Measurements from ENCODE around the gene ITGB4. TPM values are rescaled to one million over a fixed set of nuclear protein-coding genes. Genes with fewer than 3 reads are reported as not detected.

ITGB4 gene
- polyA plus RNA-seq, 2 of the 4 experiments (the other 2 are of a cell fraction): 20.6 to 37.4 TPM

- ChIA-PET CTCF (interaction anchor here (1.1 to 43.5 kb wide), 4 partner anchors 9 to 95 kb away, joined by 3 to 1931 read pairs (median 138); partner anchors contain the start of genes RECQL5, SAP30BP and SMIM5), POLR2A (interaction anchor here (0.6 to 2.2 kb wide), 2 partner anchors 19 to 41 kb away, joined by 4 to 7 read pairs; no protein-coding TSS in a partner anchor)
- 95% methylated on average over 7 of the region's 7 CpGs for WGBS (ENCODE audit: missing lambda C conversion rate)
- Histone ChIP-seq H3K9me3 (no peaks in the 10 kb centered on the region), H3K27ac (no peak overlapping the region), H3K4me2 (no peak overlapping the region), H3K4me1 (peaks cover 11% of the 10 kb centered on the region; the same call in 2 of the 3 replicates), H3K4me3 (no peak overlapping the region)
- FAIRE-seq (no peak), DNase-seq (ENCODE audit: low read depth in 1 of 2, low spot score in 1 of 2) (no peak), ATAC-seq (no peak)
- TF ChIP-seq NR3C1 (IDR thresholded peaks at IDR 0.05): no peak
- no peak for TF ChIP-seq ZSCAN20 (CRISPR knock-in tag; IDR thresholded peaks at IDR 0.05)
- TF ChIP-seq, protein P1, sequence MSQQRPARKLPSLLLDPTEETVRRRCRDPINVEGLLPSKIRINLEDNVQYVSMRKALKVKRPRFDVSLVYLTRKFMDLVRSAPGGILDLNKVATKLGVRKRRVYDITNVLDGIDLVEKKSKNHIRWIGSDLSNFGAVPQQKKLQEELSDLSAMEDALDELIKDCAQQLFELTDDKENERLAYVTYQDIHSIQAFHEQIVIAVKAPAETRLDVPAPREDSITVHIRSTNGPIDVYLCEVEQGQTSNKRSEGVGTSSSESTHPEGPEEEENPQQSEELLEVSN (IDR thresholded peaks at IDR 0.05; ENCODE audit: borderline replicate concordance, low read depth): no peak
- TF ChIP-seq, protein P2, sequence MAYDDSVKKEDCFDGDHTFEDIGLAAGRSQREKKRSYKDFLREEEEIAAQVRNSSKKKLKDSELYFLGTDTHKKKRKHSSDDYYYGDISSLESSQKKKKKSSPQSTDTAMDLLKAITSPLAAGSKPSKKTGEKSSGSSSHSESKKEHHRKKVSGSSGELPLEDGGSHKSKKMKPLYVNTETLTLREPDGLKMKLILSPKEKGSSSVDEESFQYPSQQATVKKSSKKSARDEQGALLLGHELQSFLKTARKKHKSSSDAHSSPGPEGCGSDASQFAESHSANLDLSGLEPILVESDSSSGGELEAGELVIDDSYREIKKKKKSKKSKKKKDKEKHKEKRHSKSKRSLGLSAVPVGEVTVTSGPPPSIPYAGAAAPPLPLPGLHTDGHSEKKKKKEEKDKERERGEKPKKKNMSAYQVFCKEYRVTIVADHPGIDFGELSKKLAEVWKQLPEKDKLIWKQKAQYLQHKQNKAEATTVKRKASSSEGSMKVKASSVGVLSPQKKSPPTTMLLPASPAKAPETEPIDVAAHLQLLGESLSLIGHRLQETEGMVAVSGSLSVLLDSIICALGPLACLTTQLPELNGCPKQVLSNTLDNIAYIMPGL (CRISPR knock-in tag; IDR thresholded peaks at IDR 0.05; ENCODE audit: borderline replicate concordance): no peak
- no peak for TF ChIP-seq HEYL (CRISPR knock-in tag; IDR thresholded peaks at IDR 0.05)
- TF ChIP-seq POLR2A (IDR thresholded peaks at IDR 0.05; ENCODE audit: low read length): no peak
- no peak for TF ChIP-seq KDM5A (IDR thresholded peaks at IDR 0.05)
- no peak for TF ChIP-seq ZC3H11A (IDR thresholded peaks at IDR 0.05)
- TF ChIP-seq, protein P3, sequence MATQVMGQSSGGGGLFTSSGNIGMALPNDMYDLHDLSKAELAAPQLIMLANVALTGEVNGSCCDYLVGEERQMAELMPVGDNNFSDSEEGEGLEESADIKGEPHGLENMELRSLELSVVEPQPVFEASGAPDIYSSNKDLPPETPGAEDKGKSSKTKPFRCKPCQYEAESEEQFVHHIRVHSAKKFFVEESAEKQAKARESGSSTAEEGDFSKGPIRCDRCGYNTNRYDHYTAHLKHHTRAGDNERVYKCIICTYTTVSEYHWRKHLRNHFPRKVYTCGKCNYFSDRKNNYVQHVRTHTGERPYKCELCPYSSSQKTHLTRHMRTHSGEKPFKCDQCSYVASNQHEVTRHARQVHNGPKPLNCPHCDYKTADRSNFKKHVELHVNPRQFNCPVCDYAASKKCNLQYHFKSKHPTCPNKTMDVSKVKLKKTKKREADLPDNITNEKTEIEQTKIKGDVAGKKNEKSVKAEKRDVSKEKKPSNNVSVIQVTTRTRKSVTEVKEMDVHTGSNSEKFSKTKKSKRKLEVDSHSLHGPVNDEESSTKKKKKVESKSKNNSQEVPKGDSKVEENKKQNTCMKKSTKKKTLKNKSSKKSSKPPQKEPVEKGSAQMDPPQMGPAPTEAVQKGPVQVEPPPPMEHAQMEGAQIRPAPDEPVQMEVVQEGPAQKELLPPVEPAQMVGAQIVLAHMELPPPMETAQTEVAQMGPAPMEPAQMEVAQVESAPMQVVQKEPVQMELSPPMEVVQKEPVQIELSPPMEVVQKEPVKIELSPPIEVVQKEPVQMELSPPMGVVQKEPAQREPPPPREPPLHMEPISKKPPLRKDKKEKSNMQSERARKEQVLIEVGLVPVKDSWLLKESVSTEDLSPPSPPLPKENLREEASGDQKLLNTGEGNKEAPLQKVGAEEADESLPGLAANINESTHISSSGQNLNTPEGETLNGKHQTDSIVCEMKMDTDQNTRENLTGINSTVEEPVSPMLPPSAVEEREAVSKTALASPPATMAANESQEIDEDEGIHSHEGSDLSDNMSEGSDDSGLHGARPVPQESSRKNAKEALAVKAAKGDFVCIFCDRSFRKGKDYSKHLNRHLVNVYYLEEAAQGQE (IDR thresholded peaks at IDR 0.05): no peak
- no peak for TF ChIP-seq FOSB (CRISPR knock-in tag; IDR thresholded peaks at IDR 0.05)
- TF ChIP-seq MYC (IDR thresholded peaks at IDR 0.05; ENCODE audit: borderline replicate concordance, low read length): no peak
- no peak for TF ChIP-seq KDM1A (IDR thresholded peaks at IDR 0.05; ENCODE audit: low read depth)
- no peak for TF ChIP-seq FOSL2 (IDR thresholded peaks at IDR 0.05)
- no peak for TF ChIP-seq FOSL2 (CRISPR knock-in tag; IDR thresholded peaks at IDR 0.05)
- TF ChIP-seq JUN (IDR thresholded peaks at IDR 0.05): no peak
- no peak for TF ChIP-seq RFX5 (IDR thresholded peaks at IDR 0.05)
- TF ChIP-seq MAZ (IDR thresholded peaks at IDR 0.05; ENCODE audit: borderline replicate concordance, low read depth, low read length): no peak
Observed at GRCh38 chr17:75739174-75739573, 17.9 kb downstream of the ITGB4 start.

GRCh38 chr17:75739801-75740200, 18.5 kb downstream of the ITGB4 start:
- Histone ChIP-seq H3K4me1 (peaks cover 11% of the 10 kb centered on the region; the same call in 2 of the 3 replicates), H3K9me3 (no peaks in the 10 kb centered on the region), H3K27ac (no peak overlapping the region), H3K4me3 (no peak overlapping the region), H3K4me2 (no peak overlapping the region)
- CTCF ChIA-PET: interaction anchor here (0.6 to 43.5 kb wide), 6 partner anchors 8 to 126 kb away, joined by 3 to 1931 read pairs (median 4); partner anchors contain the start of genes RECQL5, SAP30BP and SMIM5
- no peak for FAIRE-seq
- POLR2A ChIA-PET: no interaction called here
- peak; percentile 9 to 10; a peak in 2 of 6 replicates for ATAC-seq
- 93% methylated on average over 13 of the region's 14 CpGs for whole genome bisulfite sequencing (ENCODE audit: missing lambda C conversion rate)
- TF ChIP-seq HOXB5 (CRISPR knock-in tag; IDR thresholded peaks at IDR 0.05): no peak
- no peak for TF ChIP-seq HES2 (IDR thresholded peaks at IDR 0.05)
- TF ChIP-seq TP53 (CRISPR knock-in tag; IDR thresholded peaks at IDR 0.05): no peak
- TF ChIP-seq RFX5 (IDR thresholded peaks at IDR 0.05): no peak
- no peak for TF ChIP-seq RAD21 (conservative IDR thresholded peaks at IDR 0.05 in 1 of 2, IDR thresholded peaks at IDR 0.05 in 1 of 2)
- no peak for TF ChIP-seq CBX2 (IDR thresholded peaks at IDR 0.05; ENCODE audit: borderline replicate concordance, low read depth)
- no peak for TF ChIP-seq FOSB (CRISPR knock-in tag; IDR thresholded peaks at IDR 0.05)
- no peak for TF ChIP-seq ESRRA (IDR thresholded peaks at IDR 0.05; ENCODE audit: borderline replicate concordance, low read length)
- TF ChIP-seq, protein P3 (IDR thresholded peaks at IDR 0.05): no peak
- TF ChIP-seq, protein P4, sequence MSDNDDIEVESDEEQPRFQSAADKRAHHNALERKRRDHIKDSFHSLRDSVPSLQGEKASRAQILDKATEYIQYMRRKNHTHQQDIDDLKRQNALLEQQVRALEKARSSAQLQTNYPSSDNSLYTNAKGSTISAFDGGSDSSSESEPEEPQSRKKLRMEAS (IDR thresholded peaks at IDR 0.05): no peak
- no peak for TF ChIP-seq GATA3 (IDR thresholded peaks at IDR 0.05; ENCODE audit: borderline replicate concordance)
- TF ChIP-seq CBX8 (IDR thresholded peaks at IDR 0.05): no peak
- TF ChIP-seq POLR2A (IDR thresholded peaks at IDR 0.05; ENCODE audit: low read length): no peak
- no peak for TF ChIP-seq EHF (CRISPR knock-in tag; IDR thresholded peaks at IDR 0.05)
- no peak for TF ChIP-seq RARB (CRISPR knock-in tag; IDR thresholded peaks at IDR 0.05)
- no peak for TF ChIP-seq KDM5A (IDR thresholded peaks at IDR 0.05)
- TF ChIP-seq ZC3H11A (IDR thresholded peaks at IDR 0.05): no peak
- no peak for DNase-seq (ENCODE audit: low read depth in 1 of 2, low spot score in 1 of 2)
